Umbilical cord (tissue), 2 donors: ENCODE results near the gene BCAP31. TPM values are rescaled to one million over a fixed set of nuclear protein-coding genes. Genes with fewer than 3 reads are reported as not detected.
A peak's percentile ranks its signal among the peaks of the same experiment; 100 is the strongest.

Experiments
- DNase-seq: peaks from one replicate; pipeline ENCODE4 v3.0.0-alpha.2; 2015; ENCODE audit warnings: low spot score
- total RNA-seq: library from RNA; depleted of rRNA; stranded (reverse); fragments of >200 nt; gene quantifications from one replicate; pipeline ENCODE4 v1.2.3, GENCODE V29; 2014; ENCODE audit warnings: low replicate concordance; ENCODE audit not compliant: insufficient read depth

Gene BCAP31
- total RNA-seq, result 58.5 TPM

DNA sequence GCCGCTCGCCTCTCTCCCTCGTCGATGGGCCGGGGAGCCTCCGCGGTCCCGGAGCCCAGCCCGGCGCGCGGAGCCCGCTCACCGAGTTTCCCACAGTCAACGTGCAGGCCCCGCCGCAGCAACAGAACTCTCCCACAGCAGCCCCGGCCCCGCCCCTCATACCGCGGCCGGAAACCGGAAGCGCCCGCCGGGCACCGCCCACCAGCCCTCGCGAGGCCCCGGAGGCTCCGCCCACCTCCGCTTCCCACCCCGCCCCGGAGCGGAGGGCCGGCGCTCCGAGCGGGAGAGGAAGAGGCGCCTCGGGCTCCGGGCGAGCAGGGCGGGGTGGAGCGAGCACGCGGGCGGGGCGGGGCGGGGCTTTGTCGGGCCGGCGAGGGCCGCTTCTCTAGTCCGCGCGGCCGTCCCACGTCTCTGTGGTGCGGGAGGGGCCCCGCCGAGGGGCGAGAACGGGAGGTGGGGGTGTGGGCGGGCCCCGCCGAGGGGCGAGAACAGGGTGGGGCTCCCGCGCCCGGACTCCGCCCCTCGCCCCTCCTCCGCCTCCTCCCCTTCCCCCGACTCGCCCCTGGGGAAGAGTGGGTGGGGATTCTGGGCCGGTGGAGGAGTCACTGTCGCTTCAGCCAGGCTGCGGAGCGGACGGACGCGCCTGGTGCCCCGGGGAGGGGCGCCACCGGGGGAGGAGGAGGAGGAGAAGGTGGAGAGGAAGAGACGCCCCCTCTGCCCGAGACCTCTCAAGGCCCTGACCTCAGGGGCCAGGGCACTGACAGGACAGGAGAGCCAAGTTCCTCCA lies at the start of gene BCAP31, which contains the start of gene ABCD1:
TSS of gene BCAP31 (minus strand) at position 136 of the 787 bp plus-strand sequence. CDS start 1,143 bp downstream, outside the sequence.
TSS of gene ABCD1 (plus strand) at position 605 of the 787 bp plus-strand sequence. CDS start 411 bp downstream, outside the sequence.
- peak; percentile 90 for DNase-seq

- no peak for DNase-seq
These were observed 49.0 kb upstream of the BCAP31 start for GRCh38 chrX:153773218-153773611.

DNA sequence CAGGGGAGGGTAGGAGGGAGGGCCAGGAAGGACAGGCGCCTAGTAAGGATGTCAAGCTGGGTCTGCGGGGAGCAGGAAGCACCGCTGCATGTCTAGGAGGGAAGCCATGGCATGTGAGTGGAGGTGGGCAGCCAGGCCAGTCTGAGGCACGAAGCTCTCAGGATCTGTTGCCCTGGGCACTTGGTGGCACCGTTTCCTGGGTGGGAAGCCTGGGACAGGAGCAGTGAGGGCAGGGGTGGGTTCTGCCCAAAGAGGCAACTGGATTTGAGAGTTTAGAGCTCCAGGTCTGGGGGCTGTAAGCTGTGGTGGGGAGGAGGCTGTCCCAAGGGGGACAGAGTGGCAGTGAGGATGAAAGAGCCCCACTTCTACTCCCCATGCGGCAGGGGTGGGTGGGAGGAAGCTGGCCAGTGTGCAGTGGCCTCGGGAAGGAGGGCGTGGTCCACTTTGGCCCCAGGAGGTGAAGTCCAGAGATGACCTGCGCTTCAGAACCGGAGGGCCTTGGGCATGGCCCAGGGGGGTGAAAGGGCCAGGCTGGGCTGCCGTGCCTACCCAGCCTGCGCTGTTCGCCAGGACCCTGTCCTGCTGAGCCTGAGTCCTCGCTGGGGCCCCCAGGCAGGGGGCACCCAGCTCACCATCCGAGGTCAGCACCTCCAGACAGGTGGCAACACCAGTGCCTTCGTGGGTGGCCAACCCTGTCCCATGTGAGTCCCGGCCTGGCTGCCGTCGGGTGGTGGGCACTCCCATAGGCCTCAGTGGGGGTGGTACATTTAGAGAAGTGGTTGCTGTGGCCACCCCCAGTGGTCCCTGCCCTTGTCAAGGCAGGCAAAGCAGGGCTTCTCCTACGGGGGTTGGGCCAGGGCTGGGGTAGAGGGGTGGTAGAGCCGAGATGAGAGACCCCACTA lies 48.4 kb upstream of the BCAP31 start:
- no peak for DNase-seq

- no peak for DNase-seq
These were observed 47.5 kb upstream of the BCAP31 start for GRCh38 chrX:153771415-153772315.

- DNase-seq, result no peak
These were observed 46.6 kb upstream of the BCAP31 start for GRCh38 chrX:153770601-153771414.

DNA sequence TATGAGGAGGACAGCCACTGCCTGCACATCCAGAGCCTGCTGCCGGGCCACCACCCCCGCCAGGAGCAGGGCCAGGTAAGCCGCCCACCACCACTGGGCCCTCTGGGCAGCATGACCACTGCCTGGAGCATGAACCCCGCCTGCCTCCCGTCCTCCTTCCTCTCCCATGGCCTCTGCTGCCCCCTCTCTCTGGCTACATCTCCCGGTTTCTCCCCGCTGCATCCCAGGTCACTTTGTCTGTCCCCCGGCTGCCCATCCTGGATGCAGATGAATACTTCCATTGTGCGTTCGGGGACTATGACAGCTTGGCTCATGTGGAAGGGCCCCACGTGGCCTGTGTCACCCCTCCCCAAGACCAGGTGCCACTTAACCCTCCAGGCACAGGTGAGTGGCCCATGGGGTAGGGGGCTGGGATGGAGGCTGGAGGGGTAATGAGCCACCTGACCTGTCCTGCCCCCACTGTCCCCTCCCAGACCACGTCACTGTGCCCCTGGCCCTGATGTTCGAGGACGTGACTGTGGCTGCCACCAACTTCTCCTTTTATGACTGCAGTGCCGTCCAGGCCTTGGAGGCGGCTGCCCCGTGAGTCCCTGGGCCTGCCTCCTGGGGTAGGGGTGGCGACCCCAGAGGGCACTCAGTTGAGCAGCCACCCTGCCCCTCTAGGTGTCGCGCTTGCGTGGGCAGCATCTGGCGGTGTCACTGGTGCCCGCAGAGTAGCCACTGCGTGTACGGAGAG lies 45.8 kb upstream of the BCAP31 start:
- no peak for DNase-seq

DNA sequence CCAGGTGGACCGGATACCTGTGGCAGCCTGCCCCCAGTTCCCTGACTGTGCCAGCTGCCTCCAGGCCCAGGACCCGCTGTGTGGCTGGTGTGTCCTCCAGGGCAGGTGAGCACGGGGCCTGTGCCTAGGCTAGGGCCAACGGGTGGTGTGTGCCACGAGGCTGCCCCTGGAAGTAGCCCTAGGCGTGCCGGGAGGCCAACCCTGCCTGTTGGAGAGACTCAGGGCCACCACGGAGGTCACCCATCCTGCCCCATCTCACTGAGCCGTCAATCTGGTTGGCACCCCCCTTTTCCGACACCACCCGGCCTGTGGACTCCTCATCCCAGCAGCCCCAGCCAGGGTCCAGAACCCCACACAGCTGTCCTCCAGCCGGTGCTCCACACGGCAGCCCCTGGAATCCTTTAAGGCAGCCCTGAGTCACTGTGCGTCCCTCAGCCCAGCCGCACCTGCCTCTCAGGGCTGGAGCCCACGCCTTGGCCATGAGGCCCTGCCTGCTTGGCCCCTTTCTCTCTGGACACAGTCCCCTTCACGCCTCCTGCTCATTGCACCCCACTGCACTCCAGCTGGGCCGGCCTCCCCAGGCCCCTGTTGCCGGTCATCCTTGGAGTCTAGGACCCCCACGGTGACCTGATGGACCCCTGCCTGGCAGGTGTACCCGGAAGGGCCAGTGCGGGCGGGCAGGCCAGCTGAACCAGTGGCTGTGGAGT lies 45.1 kb upstream of the BCAP31 start:
- DNase-seq, result no peak

- DNase-seq, result no peak
These were observed 44.3 kb upstream of the BCAP31 start for GRCh38 chrX:153768311-153769157.

- DNase-seq, result no peak
These were observed 43.5 kb upstream of the BCAP31 start for GRCh38 chrX:153767674-153768055.

- no peak for DNase-seq
These were observed 42.9 kb upstream of the BCAP31 start for GRCh38 chrX:153766871-153767673.

DNA sequence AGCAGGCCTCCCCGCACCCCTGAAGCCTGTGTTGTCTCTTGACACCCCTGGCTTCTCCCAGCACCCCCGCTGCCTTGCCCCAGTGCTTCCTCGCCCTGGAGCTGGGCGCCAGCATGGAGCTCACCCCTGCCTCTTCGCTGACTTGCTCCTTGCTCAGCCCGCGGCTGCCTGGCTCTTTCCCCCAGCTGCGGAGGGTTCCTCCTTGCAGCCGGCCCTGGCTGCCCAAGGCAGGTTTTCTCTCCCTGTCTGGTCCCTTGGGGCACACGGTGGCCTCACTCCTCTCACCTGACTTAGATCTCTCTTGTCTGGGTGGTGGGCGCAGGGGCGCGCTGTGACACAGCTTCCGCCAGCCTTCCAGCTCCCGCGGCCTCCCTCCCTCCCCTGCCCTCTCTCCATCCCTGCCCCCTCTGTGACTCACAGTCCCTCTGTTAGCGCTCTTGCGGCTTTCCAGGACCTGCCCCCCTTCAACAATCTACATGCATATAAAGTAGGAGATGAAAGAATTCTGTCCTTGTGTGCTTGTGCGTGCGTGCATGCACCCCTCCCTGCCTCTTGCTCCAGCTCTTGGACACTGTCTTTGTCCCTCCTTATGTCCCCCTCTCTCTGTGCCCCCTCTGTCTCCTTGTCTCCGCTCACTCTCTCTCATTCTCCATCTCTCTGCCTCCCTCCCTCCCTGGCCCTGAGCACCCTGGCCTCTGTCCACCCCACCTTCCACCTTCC lies 42.1 kb upstream of the BCAP31 start:
- peak; percentile 77 for DNase-seq

DNA sequence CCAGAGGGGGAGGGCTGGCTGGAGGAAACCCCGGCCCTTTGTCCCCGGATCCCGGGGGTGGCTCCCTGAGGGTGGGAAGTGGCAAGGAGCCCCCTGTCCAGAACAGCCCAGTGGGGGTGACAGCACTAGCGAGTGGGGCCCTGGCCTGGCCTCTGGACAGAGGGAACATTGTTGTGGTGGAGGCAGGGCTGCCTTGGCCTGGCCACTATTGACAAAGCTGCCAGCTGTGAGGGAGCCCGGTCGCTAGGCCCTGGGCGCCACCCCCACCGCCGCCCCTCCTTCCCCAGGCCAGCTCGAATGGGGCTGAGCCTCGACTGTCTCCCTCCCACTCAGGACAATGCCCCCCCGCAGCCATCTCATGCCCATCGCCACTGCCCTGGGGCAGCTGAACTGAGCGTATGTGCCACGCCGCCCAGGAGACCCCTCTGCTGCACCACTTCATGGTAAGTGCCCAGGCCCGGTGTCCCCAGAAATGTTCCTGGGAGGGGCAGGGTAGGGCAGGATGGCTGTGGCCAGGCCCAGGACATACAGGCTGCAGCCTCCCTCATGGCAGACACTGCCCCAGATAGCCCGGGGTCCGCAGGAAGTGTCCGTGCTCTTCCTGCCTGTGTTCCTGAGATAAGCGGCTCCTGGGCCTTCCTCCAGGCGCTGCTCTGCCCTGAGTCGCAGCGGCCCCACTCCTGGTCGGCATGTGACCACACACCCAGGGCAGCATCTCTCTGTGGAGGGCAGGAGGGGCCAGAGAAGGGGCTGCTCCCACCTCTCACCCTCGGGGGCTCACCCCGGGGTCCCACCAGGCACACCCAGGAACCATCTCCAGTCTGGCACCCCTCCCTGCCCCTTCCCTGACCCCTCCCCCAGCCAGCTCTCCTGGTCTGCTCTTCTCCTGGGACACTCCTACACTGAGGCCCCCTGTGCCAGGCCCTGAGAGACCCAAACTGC lies 41.2 kb upstream of the BCAP31 start:
- peak; percentile 40 for DNase-seq

DNA sequence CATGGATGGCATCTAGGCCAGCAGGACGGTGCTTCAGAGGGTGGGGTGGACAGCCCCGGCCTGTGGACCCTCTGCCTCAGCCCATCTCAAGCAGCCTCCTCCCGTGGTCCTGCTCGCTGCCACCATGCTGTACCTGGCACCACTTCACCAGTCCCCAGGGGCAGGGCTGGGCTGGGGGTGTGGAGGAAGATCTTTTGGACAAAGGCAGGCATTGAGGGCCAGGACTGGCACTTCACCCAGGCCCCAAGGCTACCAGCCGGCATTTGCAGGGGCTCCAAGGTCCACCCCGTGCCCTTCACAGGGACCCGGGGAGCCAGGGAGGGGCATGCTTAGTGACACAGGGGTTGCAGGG lies 40.6 kb upstream of the BCAP31 start:
- no peak for DNase-seq

DNA sequence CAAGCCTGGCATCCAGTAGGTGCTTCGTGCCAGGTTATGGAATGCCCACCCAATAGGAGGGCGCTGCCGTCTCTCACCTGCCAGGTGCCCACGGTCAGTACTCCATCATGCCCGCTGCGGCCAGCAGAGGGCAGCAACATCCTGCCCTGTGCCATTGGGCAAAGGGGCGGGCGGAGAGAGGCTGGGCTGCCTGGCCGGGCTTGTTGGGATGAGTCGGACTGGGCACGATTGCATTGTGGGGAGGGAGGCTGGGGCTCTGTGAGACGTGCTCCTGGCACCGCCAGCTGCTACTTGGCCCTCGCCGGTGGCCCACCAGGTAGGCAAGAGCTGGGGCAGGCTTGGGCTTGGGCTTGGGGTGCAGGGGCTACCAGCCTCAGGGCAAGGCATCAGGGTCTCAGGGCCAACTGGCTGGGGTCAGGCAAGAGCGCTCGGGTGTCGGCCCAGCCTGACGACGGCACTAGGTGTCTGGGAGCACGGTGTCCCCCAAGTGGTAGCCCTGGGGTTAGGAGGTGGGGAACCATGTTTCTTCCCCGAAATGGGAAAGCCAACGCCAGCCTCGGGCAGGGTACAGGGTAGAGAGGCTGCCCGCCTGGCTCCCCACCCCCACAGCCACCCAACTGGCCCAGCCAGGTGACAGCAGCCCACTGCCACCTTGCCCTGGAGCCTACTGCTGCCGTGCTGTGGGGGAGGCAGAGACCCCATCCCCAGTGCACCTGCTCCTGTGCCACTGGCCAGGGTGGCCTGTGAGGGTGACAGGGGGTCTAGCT lies 40.0 kb upstream of the BCAP31 start, which contains the start of gene PLXNB3:
TSS of gene PLXNB3 (plus strand) at position 261 of the 767 bp plus-strand sequence. CDS start 1,287 bp downstream, outside the sequence.
- peak; percentile 61 for DNase-seq
